ENCODE results near the gene HK3.

The HK3 gene

DNA sequence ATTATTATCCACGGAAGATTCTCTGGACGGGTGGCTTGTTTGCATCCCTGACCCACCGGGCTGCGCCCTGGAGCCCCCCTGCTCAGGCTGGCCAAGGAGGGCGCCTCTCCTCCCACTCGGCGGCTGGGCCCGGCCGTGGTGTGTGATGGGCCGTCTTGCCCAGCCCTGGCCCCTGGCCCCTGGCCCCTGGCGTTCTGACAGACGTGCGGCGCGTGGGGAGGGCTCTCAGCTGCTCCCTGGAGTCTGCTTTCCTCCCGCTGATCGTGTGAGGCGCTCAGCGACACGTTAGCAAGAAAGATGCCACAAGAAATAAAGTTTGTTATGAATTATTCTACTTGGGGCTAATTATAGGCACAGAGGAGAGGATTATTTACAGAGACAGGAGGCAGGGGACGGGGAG, 55.5 kb downstream of the HK3 start:
- no peak overlapping the region for H3K27ac ChIP-seq (ENCODE audit: insufficient read depth in 1 of 2, low read depth in 1 of 2, low read length in 2 of 2, poor library complexity in 1 of 2, severe bottlenecking in 2 of 2)
- ChIA-PET CTCF (no interaction called here), POLR2A (no interaction called here)
- H3K27me3 ChIP-seq (replicated peaks in 2 of 5; ENCODE audit: control insufficient read depth in 4 of 5, insufficient read depth in 5 of 5, low read length in 4 of 5), result peaks cover 0 to 72% (median 9%) of the 10 kb centered on the region in 5 experiments
- H3K9me3 ChIP-seq (ENCODE audit: control extremely low read depth in 1 of 5, control insufficient read depth in 4 of 5, insufficient read depth in 2 of 5, low read depth in 1 of 5, low read length in 4 of 5), result no peaks in the 10 kb centered on the region
- no peaks in the 10 kb centered on the region for H3K36me3 ChIP-seq (ENCODE audit: control insufficient read depth in 4 of 4, insufficient read depth in 4 of 4, low read length in 3 of 4)
- no peak for DNase-seq
- 73% methylated on average over 17 of the region's 21 CpGs for WGBS (ENCODE audit: insufficient coverage)
- H3K4me3 ChIP-seq (ENCODE audit: control insufficient read depth in 1 of 7, extremely low read depth in 1 of 7, insufficient read depth in 4 of 7, low read depth in 2 of 7, low read length in 6 of 7), result no peak overlapping the region
- H3K4me1 ChIP-seq (ENCODE audit: control extremely low read depth in 1 of 4, control insufficient read depth in 4 of 4, insufficient read depth in 4 of 4, low read length in 3 of 4), result no peaks in the 10 kb centered on the region

DNA sequence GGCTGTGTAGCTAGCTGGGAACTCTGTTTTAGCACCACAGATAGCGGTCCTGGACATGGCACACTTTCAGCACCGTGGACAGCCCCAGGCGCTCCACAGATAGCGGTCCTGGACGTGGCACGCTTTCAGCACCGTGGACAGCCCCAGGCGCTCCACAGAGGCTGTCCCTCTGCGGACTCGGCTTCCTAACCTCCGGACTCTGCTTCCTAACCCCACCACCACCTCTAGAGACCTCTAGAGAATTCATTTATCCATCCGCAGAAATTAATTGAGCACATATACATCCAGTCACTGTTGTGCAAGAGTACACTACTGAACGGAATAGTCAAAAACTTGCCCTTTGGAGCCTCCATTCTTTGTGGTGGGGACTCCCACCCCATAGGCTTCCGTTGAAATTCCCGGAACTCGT, 61.4 kb downstream of the HK3 start:
- POLR2A ChIA-PET, result no interaction called here
- Histone ChIP-seq H3K4me1 (ENCODE audit: control extremely low read depth in 1 of 4, control insufficient read depth in 4 of 4, insufficient read depth in 4 of 4, low read length in 3 of 4) (no peaks in the 10 kb centered on the region), H3K4me3 (ENCODE audit: control insufficient read depth in 1 of 7, extremely low read depth in 1 of 7, insufficient read depth in 4 of 7, low read depth in 2 of 7, low read length in 6 of 7) (no peak overlapping the region), H3K27ac (ENCODE audit: insufficient read depth in 1 of 2, low read depth in 1 of 2, low read length in 2 of 2, poor library complexity in 1 of 2, severe bottlenecking in 2 of 2) (no peak overlapping the region), H3K9me3 (ENCODE audit: control extremely low read depth in 1 of 5, control insufficient read depth in 4 of 5, insufficient read depth in 2 of 5, low read depth in 1 of 5, low read length in 4 of 5) (no peaks in the 10 kb centered on the region), H3K27me3 (replicated peaks in 2 of 5; ENCODE audit: control insufficient read depth in 4 of 5, insufficient read depth in 5 of 5, low read length in 4 of 5) (peaks cover 0 to 43% (median 10%) of the 10 kb centered on the region in 5 experiments), H3K36me3 (ENCODE audit: control insufficient read depth in 4 of 4, insufficient read depth in 4 of 4, low read length in 3 of 4) (no peaks in the 10 kb centered on the region)
- peak; percentile 82 to 94 (median 91) for DNase-seq
- WGBS (ENCODE audit: insufficient coverage), result 17% methylated on average over 15 of the region's 16 CpGs
- CTCF ChIA-PET, result no interaction called here

DNA sequence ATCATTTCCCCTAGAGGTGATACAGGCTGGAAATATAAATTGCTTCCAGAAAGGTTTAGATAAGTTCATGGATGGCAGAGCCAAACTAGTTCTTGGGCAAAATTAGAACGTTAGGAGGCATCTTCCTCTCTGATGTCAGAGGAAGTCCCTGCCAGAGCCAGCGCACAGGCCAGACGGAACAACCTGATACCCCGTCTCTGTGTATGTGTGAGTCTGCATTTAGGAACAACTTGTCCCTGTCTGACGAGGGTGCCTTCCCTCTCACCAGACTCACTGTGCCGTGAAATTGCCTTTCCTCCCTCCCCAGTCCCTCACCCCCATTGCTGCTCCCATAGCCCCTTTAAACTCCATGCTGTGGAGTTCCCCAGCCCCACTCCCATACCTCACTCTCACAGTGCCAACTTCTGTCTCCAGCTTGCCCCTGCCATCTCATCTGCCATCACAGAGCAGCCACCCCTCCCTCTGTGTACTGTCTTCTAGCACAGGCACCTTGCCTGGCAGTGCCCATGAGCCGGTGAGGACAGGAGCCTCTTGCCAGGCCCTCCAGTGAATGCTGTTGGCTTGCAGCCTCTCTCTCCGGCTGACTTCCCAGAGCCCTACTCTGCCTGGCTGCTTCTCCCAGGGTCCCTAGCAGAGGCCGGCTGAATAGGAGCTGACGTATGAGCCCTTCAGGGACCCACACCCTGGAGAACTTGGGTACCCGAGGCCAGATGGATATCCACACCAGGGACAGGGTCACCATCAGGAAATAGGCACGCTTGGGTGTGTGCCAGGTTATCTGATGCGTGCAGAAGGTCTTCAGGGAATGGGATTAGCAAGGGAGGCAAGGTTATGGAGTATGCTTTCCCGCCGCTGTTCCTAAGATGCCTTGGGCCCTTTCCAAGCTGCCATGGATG, 62.1 kb downstream of the HK3 start:
- no peak for DNase-seq
- no peaks in the 10 kb centered on the region for H3K4me1 ChIP-seq (ENCODE audit: control extremely low read depth in 1 of 4, control insufficient read depth in 4 of 4, insufficient read depth in 4 of 4, low read length in 3 of 4)
- POLR2A ChIA-PET, result no interaction called here
- CTCF ChIA-PET, result interaction anchor here (1.2 kb wide), 1 partner anchor 127 kb away, joined by 3 read pairs; no protein-coding TSS in a partner anchor
- H3K27ac ChIP-seq (ENCODE audit: insufficient read depth in 1 of 2, low read depth in 1 of 2, low read length in 2 of 2, poor library complexity in 1 of 2, severe bottlenecking in 2 of 2), result no peak overlapping the region
- no peak overlapping the region for H3K4me3 ChIP-seq (ENCODE audit: control insufficient read depth in 1 of 7, extremely low read depth in 1 of 7, insufficient read depth in 4 of 7, low read depth in 2 of 7, low read length in 6 of 7)
- 59% methylated on average over 15 of the region's 15 CpGs for WGBS (ENCODE audit: insufficient coverage)
- H3K36me3 ChIP-seq (ENCODE audit: control insufficient read depth in 4 of 4, insufficient read depth in 4 of 4, low read length in 3 of 4), result no peaks in the 10 kb centered on the region
- peaks cover 0 to 43% (median 13%) of the 10 kb centered on the region in 5 experiments for H3K27me3 ChIP-seq (replicated peaks in 2 of 5; ENCODE audit: control insufficient read depth in 4 of 5, insufficient read depth in 5 of 5, low read length in 4 of 5)
- H3K9me3 ChIP-seq (ENCODE audit: control extremely low read depth in 1 of 5, control insufficient read depth in 4 of 5, insufficient read depth in 2 of 5, low read depth in 1 of 5, low read length in 4 of 5), result no peaks in the 10 kb centered on the region

DNA sequence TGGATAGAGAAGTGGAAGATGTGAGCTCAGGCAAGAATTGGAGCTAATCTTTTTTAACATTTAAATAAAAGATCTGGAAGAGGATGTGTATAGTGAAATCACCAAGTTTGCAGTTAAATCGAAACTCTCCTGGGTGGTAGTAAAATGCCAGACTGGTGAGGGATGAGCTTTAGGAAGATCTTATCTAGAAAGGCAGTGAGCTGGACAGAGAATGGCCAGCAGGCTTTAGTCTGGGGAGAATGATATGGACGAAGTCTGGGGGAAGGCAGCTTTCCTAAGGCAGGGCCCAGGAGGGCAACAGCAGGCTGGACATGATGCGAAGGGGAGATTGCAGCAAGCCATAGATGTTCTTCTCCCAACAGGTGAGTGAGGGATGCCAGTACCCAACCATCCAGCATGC, 63.2 kb downstream of the HK3 start:
- peaks cover 0 to 38% (median 13%) of the 10 kb centered on the region in 5 experiments for H3K27me3 ChIP-seq (replicated peaks in 2 of 5; ENCODE audit: control insufficient read depth in 4 of 5, insufficient read depth in 5 of 5, low read length in 4 of 5)

DNA sequence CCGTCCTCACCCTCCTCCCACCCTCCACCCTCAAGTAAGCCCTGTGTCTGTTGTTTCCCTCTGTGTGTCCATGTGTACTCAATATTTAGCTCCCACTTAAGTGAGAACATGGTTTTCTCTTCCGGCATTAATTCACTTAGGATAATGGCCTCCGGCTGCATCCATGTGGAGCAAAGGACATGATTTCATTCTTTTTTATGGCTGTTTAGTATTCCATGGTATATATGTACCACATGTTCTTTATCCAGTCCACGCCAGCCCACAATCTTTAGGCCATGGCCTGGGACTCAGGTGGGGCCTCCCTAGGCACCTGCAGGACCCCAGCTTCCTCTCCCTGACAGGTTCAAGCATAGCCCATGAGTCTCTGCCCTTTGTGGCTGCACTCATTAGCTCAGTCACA, 65.9 kb downstream of the HK3 start:
- no peak overlapping the region for H3K4me3 ChIP-seq (ENCODE audit: control insufficient read depth in 1 of 7, extremely low read depth in 1 of 7, insufficient read depth in 4 of 7, low read depth in 2 of 7, low read length in 6 of 7)
- ChIA-PET POLR2A (no interaction called here), CTCF (interaction anchor here (1.2 to 1.5 kb wide), 2 partner anchors 13 to 18 kb away, joined by 3 to 4 read pairs; no protein-coding TSS in a partner anchor)
- H3K9me3 ChIP-seq (ENCODE audit: control extremely low read depth in 1 of 5, control insufficient read depth in 4 of 5, insufficient read depth in 2 of 5, low read depth in 1 of 5, low read length in 4 of 5), result no peaks in the 10 kb centered on the region
- WGBS (ENCODE audit: insufficient coverage), result 94% methylated on average over 2 of the region's 4 CpGs
- peaks cover 0 to 21% (median 11%) of the 10 kb centered on the region in 5 experiments for H3K27me3 ChIP-seq (replicated peaks in 2 of 5; ENCODE audit: control insufficient read depth in 4 of 5, insufficient read depth in 5 of 5, low read length in 4 of 5)
- no peaks in the 10 kb centered on the region for H3K4me1 ChIP-seq (ENCODE audit: control extremely low read depth in 1 of 4, control insufficient read depth in 4 of 4, insufficient read depth in 4 of 4, low read length in 3 of 4)
- no peak overlapping the region for H3K27ac ChIP-seq (ENCODE audit: insufficient read depth in 1 of 2, low read depth in 1 of 2, low read length in 2 of 2, poor library complexity in 1 of 2, severe bottlenecking in 2 of 2)
- no peak for DNase-seq
- H3K36me3 ChIP-seq (ENCODE audit: control insufficient read depth in 4 of 4, insufficient read depth in 4 of 4, low read length in 3 of 4), result no peaks in the 10 kb centered on the region

More for the DNA sequence above, 63.2 kb downstream of the HK3 start:
- Histone ChIP-seq H3K36me3 (ENCODE audit: control insufficient read depth in 4 of 4, insufficient read depth in 4 of 4, low read length in 3 of 4) (no peaks in the 10 kb centered on the region), H3K27ac (ENCODE audit: insufficient read depth in 1 of 2, low read depth in 1 of 2, low read length in 2 of 2, poor library complexity in 1 of 2, severe bottlenecking in 2 of 2) (no peak overlapping the region), H3K4me1 (ENCODE audit: control extremely low read depth in 1 of 4, control insufficient read depth in 4 of 4, insufficient read depth in 4 of 4, low read length in 3 of 4) (no peaks in the 10 kb centered on the region), H3K9me3 (ENCODE audit: control extremely low read depth in 1 of 5, control insufficient read depth in 4 of 5, insufficient read depth in 2 of 5, low read depth in 1 of 5, low read length in 4 of 5) (no peaks in the 10 kb centered on the region), H3K4me3 (ENCODE audit: control insufficient read depth in 1 of 7, extremely low read depth in 1 of 7, insufficient read depth in 4 of 7, low read depth in 2 of 7, low read length in 6 of 7) (no peak overlapping the region)
- ChIA-PET POLR2A (no interaction called here), CTCF (interaction anchor here (1.1 to 1.2 kb wide), 3 partner anchors 14 to 128 kb away, joined by 3 to 5 read pairs (median 3); no protein-coding TSS in a partner anchor)
- 81% methylated on average over 3 of the region's 3 CpGs for WGBS (ENCODE audit: insufficient coverage)
- DNase-seq, result no peak

DNA sequence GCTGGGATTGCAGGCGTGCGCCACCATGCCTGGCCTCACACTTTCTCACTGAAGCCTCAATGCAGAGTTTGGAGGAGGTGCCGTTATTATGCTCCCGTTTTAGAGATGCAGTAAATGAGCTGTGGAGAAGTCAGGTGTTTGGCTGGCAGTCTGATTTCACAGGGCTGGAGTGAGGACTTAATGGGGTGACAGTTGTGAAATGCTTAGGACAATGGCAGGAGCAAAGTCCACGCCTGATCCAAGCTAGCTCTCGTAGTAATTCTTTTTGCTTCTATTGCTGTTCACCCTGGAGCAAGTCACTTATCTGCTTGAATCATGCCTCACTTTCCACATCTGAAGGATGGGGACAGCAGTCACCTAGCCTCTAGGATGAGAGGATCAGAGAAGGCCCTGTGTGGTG, 67.0 kb downstream of the HK3 start:
- WGBS (ENCODE audit: insufficient coverage), result 95% methylated on average over 4 of the region's 6 CpGs
- no peaks in the 10 kb centered on the region for H3K9me3 ChIP-seq (ENCODE audit: control extremely low read depth in 1 of 5, control insufficient read depth in 4 of 5, insufficient read depth in 2 of 5, low read depth in 1 of 5, low read length in 4 of 5)
- DNase-seq, result no peak
- POLR2A ChIA-PET, result no interaction called here
- H3K36me3 ChIP-seq (ENCODE audit: control insufficient read depth in 4 of 4, insufficient read depth in 4 of 4, low read length in 3 of 4), result no peaks in the 10 kb centered on the region
- H3K27ac ChIP-seq (ENCODE audit: insufficient read depth in 1 of 2, low read depth in 1 of 2, low read length in 2 of 2, poor library complexity in 1 of 2, severe bottlenecking in 2 of 2), result no peak overlapping the region
- H3K4me1 ChIP-seq (ENCODE audit: control extremely low read depth in 1 of 4, control insufficient read depth in 4 of 4, insufficient read depth in 4 of 4, low read length in 3 of 4), result no peaks in the 10 kb centered on the region
- H3K27me3 ChIP-seq (replicated peaks in 2 of 5; ENCODE audit: control insufficient read depth in 4 of 5, insufficient read depth in 5 of 5, low read length in 4 of 5), result peaks cover 0 to 21% (median 11%) of the 10 kb centered on the region in 5 experiments
- CTCF ChIA-PET, result interaction anchor here (1.2 kb wide), 1 partner anchor 20 kb away, joined by 3 read pairs; no protein-coding TSS in a partner anchor
- no peak overlapping the region for H3K4me3 ChIP-seq (ENCODE audit: control insufficient read depth in 1 of 7, extremely low read depth in 1 of 7, insufficient read depth in 4 of 7, low read depth in 2 of 7, low read length in 6 of 7)

DNA sequence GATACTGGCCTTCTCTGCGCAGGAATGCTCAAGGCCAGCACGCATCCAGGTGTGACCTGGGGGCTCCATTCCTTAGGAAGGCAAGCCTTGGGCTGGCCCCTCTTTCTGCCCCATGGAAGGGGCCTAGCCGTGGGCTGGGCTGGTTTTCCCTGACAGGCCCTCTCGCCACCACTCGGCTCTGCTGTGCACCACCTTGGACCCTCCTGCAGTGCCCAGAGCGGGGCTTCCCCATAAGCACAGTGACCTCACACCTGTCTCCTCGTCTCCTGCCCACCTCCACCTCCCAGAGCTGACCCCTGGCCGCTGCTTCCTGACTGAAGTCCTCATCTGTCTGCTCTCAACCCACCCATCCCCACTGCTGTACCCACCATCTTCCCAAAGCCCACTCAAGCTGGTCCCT, 67.7 kb downstream of the HK3 start:
- H3K9me3 ChIP-seq (ENCODE audit: control extremely low read depth in 1 of 5, control insufficient read depth in 4 of 5, insufficient read depth in 2 of 5, low read depth in 1 of 5, low read length in 4 of 5), result no peaks in the 10 kb centered on the region
- CTCF ChIA-PET, result no interaction called here
- POLR2A ChIA-PET, result no interaction called here
- 93% methylated on average over 6 of the region's 8 CpGs for WGBS (ENCODE audit: insufficient coverage)
- peaks cover 0 to 20% (median 9%) of the 10 kb centered on the region in 5 experiments for H3K27me3 ChIP-seq (replicated peaks in 2 of 5; ENCODE audit: control insufficient read depth in 4 of 5, insufficient read depth in 5 of 5, low read length in 4 of 5)
- H3K4me1 ChIP-seq (ENCODE audit: control extremely low read depth in 1 of 4, control insufficient read depth in 4 of 4, insufficient read depth in 4 of 4, low read length in 3 of 4), result no peaks in the 10 kb centered on the region
- H3K36me3 ChIP-seq (ENCODE audit: control insufficient read depth in 4 of 4, insufficient read depth in 4 of 4, low read length in 3 of 4), result no peaks in the 10 kb centered on the region
- no peak for DNase-seq
- no peak overlapping the region for H3K4me3 ChIP-seq (ENCODE audit: control insufficient read depth in 1 of 7, extremely low read depth in 1 of 7, insufficient read depth in 4 of 7, low read depth in 2 of 7, low read length in 6 of 7)
- no peak overlapping the region for H3K27ac ChIP-seq (ENCODE audit: insufficient read depth in 1 of 2, low read depth in 1 of 2, low read length in 2 of 2, poor library complexity in 1 of 2, severe bottlenecking in 2 of 2)
